ENCODE data around the gene CNN2. TPM values are rescaled to one million over a fixed set of nuclear protein-coding genes. Genes with fewer than 3 reads are reported as not detected.

The CNN2 gene
- total and polyA plus RNA-seq, 2 donors, result 73.3 to 97.1 TPM

- 94% methylated on average over 56 of the region's 56 CpGs for WGBS
- Histone ChIP-seq H3K27ac (ENCODE audit: low read depth) (no peak overlapping the region), H3K4me3 (ENCODE audit: low read depth, low read length) (no peak overlapping the region), H3K36me3 (ENCODE audit: insufficient read depth) (peaks cover 6% of the 10 kb centered on the region), H3K4me1 (ENCODE audit: insufficient read depth) (no peaks in the 10 kb centered on the region)
- no peak for DNase-seq (ENCODE audit: extremely low spot score)
Observed at GRCh38 chr19:1010586-1011510, 15.6 kb upstream of the CNN2 start.

DNA sequence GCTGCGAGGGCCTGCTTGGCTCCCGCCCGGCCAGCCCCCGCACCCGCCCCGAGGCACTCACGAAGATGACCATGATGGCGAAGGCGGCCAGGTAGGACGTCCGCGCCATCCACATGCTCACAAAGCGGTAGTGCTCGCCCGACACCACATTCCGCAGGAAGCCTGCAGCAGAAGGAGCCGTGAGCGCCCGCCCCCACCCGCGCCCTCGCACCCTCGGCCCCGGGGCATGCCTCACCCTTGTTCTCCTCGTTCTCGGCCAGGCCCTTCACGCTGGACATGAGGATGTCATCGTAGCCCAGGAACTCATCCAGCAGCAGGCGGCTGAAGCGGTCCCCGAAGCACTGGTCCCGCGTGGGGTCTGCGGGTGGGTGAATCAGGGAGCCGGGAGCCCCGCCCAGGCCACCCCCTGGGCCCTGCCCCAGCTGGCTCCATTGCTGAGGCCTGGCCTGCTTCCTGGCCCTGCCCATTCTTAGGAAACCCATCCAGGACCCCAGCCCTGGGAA lies 14.5 kb upstream of the CNN2 start:
- Histone ChIP-seq H3K4me1 (ENCODE audit: insufficient read depth) (no peaks in the 10 kb centered on the region), H3K27ac (ENCODE audit: low read depth) (no peak overlapping the region), H3K4me3 (ENCODE audit: low read depth, low read length) (no peak overlapping the region), H3K36me3 (ENCODE audit: insufficient read depth) (peaks cover 6% of the 10 kb centered on the region)
- WGBS, result 90% methylated on average over 36 of the region's 36 CpGs
- no peak for DNase-seq (ENCODE audit: extremely low spot score)

DNA sequence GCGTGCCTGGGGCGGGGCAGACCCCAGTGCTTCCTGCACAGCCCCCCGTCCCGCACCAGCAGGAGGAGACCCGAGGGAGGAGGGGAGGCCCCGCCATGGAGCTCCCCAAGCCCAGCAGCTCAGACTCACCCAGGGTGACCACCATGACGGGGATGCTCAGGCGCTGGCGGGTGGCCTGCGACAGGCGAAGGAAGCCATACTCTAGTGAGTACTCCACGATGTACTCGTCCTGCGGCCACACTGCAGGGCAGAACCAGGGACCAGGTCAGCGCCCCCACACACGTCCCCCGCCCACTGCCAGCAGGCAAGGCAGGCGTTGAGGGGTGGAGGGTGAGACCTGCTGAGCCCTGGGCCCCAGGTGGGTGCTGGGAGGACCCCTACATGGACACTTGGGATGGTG lies 14.1 kb upstream of the CNN2 start:
- WGBS, result 92% methylated on average over 17 of the region's 18 CpGs
- Histone ChIP-seq H3K4me3 (ENCODE audit: low read depth, low read length) (no peak overlapping the region), H3K27ac (ENCODE audit: low read depth) (no peak overlapping the region), H3K4me1 (ENCODE audit: insufficient read depth) (peaks cover 2% of the 10 kb centered on the region), H3K36me3 (ENCODE audit: insufficient read depth) (peaks cover 6% of the 10 kb centered on the region)
- no peak for DNase-seq (ENCODE audit: extremely low spot score)

- WGBS, result 92% methylated on average over 10 of the region's 10 CpGs
Observed at GRCh38 chr19:1013218-1013617, 13.2 kb upstream of the CNN2 start.

DNA sequence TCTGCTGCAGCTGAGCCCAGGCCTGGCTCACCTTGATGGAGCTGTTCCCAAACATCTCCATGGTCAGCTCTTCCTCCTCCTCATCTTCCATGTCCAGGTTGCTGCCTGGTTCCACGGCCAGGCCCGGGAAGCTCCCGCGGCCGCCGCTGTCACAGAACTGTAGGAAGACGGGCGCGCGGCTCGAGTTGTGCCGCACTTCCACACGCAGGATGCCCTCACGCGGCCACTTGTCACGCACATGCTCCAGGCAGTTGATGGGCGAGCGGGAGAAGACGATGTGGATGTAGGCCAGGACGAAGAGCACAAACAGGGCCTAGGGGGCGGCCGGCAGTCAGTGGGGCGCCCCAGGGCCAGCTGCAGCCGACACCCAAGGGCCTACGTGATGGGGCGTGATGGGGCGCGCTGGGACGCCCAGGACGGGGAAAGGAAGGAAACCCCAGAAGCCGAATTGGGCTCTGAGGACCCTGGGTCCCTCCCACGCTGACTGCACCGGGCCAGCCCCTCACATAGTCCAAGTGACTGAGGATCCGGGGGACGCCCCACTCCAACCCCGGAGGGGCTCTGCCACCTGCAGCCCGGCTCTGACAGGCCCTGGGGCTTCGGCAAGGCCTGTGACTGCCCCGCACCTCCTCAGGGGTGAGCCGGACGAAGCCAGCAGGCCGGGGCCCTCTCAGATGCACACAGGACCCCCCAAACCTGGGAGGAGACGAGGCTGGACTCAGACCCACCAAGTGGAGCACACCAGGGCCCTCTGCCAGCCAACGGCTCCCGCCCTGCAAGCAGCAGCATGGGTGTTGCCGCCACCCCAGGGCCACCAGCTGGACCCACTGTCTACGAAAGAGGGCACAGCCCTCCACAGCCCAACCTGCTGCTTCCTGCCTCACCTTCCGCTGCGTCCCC lies 12.0 kb upstream of the CNN2 start:
- H3K27ac ChIP-seq (ENCODE audit: low read depth), result no peak overlapping the region
- peaks cover 6% of the 10 kb centered on the region for H3K36me3 ChIP-seq (ENCODE audit: insufficient read depth)
- no peak for DNase-seq (ENCODE audit: extremely low spot score)
- no peak overlapping the region for H3K4me3 ChIP-seq (ENCODE audit: low read depth, low read length)
- WGBS, result 93% methylated on average over 49 of the region's 49 CpGs
- H3K4me1 ChIP-seq (ENCODE audit: insufficient read depth), result peaks cover 5% of the 10 kb centered on the region

More at GRCh38 chr19:1013218-1013617, 13.2 kb upstream of the CNN2 start:
- Histone ChIP-seq H3K4me3 (ENCODE audit: low read depth, low read length) (no peak overlapping the region), H3K4me1 (ENCODE audit: insufficient read depth) (peaks cover 2% of the 10 kb centered on the region), H3K36me3 (ENCODE audit: insufficient read depth) (peaks cover 6% of the 10 kb centered on the region), H3K27ac (ENCODE audit: low read depth) (no peak overlapping the region)
- no peak for DNase-seq (ENCODE audit: extremely low spot score)

DNA sequence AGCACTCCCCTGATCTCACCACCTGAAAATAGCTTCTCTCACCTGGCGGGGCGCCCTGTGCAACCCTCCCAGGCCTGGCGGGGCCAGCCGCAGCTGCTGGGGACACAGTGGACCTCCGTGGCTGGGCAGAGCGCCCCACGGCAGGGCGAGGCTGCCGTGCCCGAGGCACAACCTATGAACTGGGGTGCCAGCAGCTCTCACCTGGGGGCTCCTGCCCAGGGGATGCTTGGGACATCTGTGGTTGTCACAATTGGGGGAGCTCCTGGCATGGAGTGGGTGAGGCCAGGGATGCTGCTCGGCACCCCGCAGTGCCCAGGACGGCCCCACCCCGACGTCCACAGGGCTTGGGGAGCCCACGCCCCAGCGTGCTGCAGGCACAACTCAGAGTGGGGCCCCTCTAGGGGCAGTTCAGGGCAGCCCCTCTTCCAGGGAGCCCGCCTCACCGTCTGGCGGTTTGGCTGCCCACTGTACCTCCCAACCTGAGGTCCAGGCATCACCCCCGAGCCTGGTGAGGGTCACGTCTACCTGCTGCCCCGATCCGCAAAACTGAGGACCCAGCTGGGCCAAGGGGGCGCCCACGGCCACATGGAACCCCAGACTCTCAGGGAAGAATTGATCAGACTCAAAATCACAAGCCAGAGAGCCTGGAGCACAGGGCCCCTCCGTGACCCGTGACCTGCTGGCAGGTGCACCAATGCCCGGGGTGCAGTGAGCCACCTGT lies 11.2 kb upstream of the CNN2 start:
- no peak for DNase-seq (ENCODE audit: extremely low spot score)
- Histone ChIP-seq H3K4me3 (ENCODE audit: low read depth, low read length) (no peak overlapping the region), H3K4me1 (ENCODE audit: insufficient read depth) (peaks cover 9% of the 10 kb centered on the region), H3K27ac (ENCODE audit: low read depth) (no peak overlapping the region), H3K36me3 (ENCODE audit: insufficient read depth) (peaks cover 6% of the 10 kb centered on the region)
- 86% methylated on average over 29 of the region's 29 CpGs for WGBS

- H3K4me3 ChIP-seq (ENCODE audit: low read depth, low read length), result no peak overlapping the region
Observed at GRCh38 chr19:1015782-1016646, 10.4 kb upstream of the CNN2 start.

GRCh38 chr19:1016647-1017114 lies 9.7 kb upstream of the CNN2 start:
- WGBS, result 44% methylated on average over 12 of the region's 12 CpGs
- Histone ChIP-seq H3K4me1 (ENCODE audit: insufficient read depth) (peaks cover 9% of the 10 kb centered on the region), H3K4me3 (ENCODE audit: low read depth, low read length) (no peak overlapping the region), H3K27ac (ENCODE audit: low read depth) (no peak overlapping the region), H3K36me3 (ENCODE audit: insufficient read depth) (no peaks in the 10 kb centered on the region)
- DNase-seq (ENCODE audit: extremely low spot score), result no peak

More at GRCh38 chr19:1015782-1016646, 10.4 kb upstream of the CNN2 start:
- WGBS, result 53% methylated on average over 31 of the region's 31 CpGs
- H3K4me1 ChIP-seq (ENCODE audit: insufficient read depth), result peaks cover 9% of the 10 kb centered on the region
- no peak for DNase-seq (ENCODE audit: extremely low spot score)
- H3K27ac ChIP-seq (ENCODE audit: low read depth), result no peak overlapping the region
- H3K36me3 ChIP-seq (ENCODE audit: insufficient read depth), result no peaks in the 10 kb centered on the region

GRCh38 chr19:1017115-1017905 lies 9.1 kb upstream of the CNN2 start:
- WGBS, result 58% methylated on average over 24 of the region's 24 CpGs
- Histone ChIP-seq H3K27ac (ENCODE audit: low read depth) (peak overlapping the region; percentile 28), H3K4me3 (ENCODE audit: low read depth, low read length) (no peak overlapping the region), H3K36me3 (ENCODE audit: insufficient read depth) (no peaks in the 10 kb centered on the region), H3K4me1 (ENCODE audit: insufficient read depth) (peaks cover 9% of the 10 kb centered on the region)
- DNase-seq (ENCODE audit: extremely low spot score), result no peak

DNA sequence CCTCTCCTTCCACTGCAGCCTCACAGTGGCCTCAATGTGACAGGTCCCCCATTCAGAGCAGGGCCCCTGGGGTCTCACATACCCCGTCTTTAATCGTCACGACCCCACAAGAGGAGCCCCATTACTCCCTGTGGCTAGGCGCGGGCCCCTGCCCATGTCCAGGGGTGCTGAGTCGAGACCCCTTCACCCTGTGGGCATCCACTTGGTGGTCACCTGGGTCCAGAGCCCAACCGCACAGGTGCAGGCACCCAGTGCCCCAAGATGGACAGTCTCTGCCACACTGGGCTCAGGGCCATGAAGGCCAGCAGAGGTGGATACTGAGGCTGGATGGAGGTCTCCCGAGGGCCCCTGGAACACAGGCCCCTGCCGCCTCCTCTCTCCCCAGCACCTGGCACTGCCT lies 8.5 kb upstream of the CNN2 start:
- H3K4me1 ChIP-seq (ENCODE audit: insufficient read depth), result peaks cover 9% of the 10 kb centered on the region
- no peak overlapping the region for H3K27ac ChIP-seq (ENCODE audit: low read depth)
- H3K4me3 ChIP-seq (ENCODE audit: low read depth, low read length), result no peak overlapping the region
- no peak for DNase-seq (ENCODE audit: extremely low spot score)
- no peaks in the 10 kb centered on the region for H3K36me3 ChIP-seq (ENCODE audit: insufficient read depth)
- 88% methylated on average over 9 of the region's 9 CpGs for WGBS

- Histone ChIP-seq H3K4me1 (ENCODE audit: insufficient read depth) (peaks cover 9% of the 10 kb centered on the region), H3K27ac (ENCODE audit: low read depth) (no peak overlapping the region), H3K36me3 (ENCODE audit: insufficient read depth) (no peaks in the 10 kb centered on the region), H3K4me3 (ENCODE audit: low read depth, low read length) (no peak overlapping the region)
- DNase-seq (ENCODE audit: extremely low spot score), result no peak
- 73% methylated on average over 5 of the region's 5 CpGs for WGBS
Observed at GRCh38 chr19:1018393-1018792, 8.0 kb upstream of the CNN2 start.
